K562 (cell line): ENCODE results near the gene INPP5E. TPM values are rescaled to one million over a fixed set of nuclear protein-coding genes. Genes with fewer than 3 reads are reported as not detected.

ENCODE experiments used
- ATAC-seq: fragments of 200-7000 bp; cut with Tn5 transposase; 3 replicates; pipeline ENCODE4 v1.9.1; 2020; ENCODE audit warnings: moderate library complexity
- BruUV-seq: library from RNA; stranded (reverse); fragments of 400-500 nt; replicated peaks from 2 replicates; lab custom pipeline; 2021; lab: Mats Ljungman, UMichigan
- CTCF ChIA-PET: fragments of 300-600 bp; formaldehyde crosslinking; extraction: SDS; loops from one replicate; lab custom pipeline; 2021; ENCODE audit warnings: low intra/inter-chr PET ratio; lab: Yijun Ruan, JAX
- POLR2A ChIA-PET: fragments of 300-600, 350-650 bp; sonication (Branson Sonifier 250); formaldehyde crosslinking; extraction: SDS; loops from one replicate; lab custom pipeline; 2021; ENCODE audit warnings: antibody characterized with exemption, inconsistent platforms; lab: Yijun Ruan, JAX
- DNase-seq, 4 experiments: peaks; one replicate each; pipeline versions ENCODE4 v3.0.0 to v3.0.0-alpha.2; 2011 to 2018; ENCODE audit warnings: low spot score in 3 of 4, mixed read lengths in 3 of 4; ENCODE audit errors: extremely low read depth in 1 of 4
- FAIRE-seq: peaks from 2 replicates; lab custom pipeline; 2011; peaks lifted over from hg19 to GRCh38; lab: Jason Lieb, UNC
- H2AFZ ChIP-seq: 2 replicates; pipeline ENCODE4 v1.6.0; 2011; ENCODE audit warnings: low read depth, low read length, control low read depth, inconsistent platforms
- H3K27ac ChIP-seq: fragments of 200-600 bp; 3 replicates; pipeline ENCODE4 v1.8.0; 2011; ENCODE audit warnings: low read depth, mild to moderate bottlenecking, control low read depth, inconsistent platforms, low read length, moderate library complexity, mixed read lengths; ENCODE audit errors: extremely low read depth
- H3K27me3 ChIP-seq, 2 experiments: fragments of 300-600 bp in 1 of 2; 2 replicates in 1 of 2; 3 replicates in 1 of 2; pipeline versions ENCODE4 v1.6.0 to v1.8.0; 2011; ENCODE audit warnings: inconsistent platforms in 2 of 2, low read length in 2 of 2, mild to moderate bottlenecking in 1 of 2, mixed read lengths in 1 of 2, moderate library complexity in 1 of 2; ENCODE audit not compliant: control insufficient read depth in 2 of 2, insufficient read depth in 2 of 2
- H3K36me3 ChIP-seq: fragments of 300-600 bp; 3 replicates; pipeline ENCODE4 v1.8.0; 2011; ENCODE audit warnings: mild to moderate bottlenecking, low read length, inconsistent platforms; ENCODE audit not compliant: control insufficient read depth, insufficient read depth
- H3K4me1 ChIP-seq, 2 experiments: fragments of 200-600 bp in 1 of 2; replicated peaks in 1 of 2; 2 replicates in 1 of 2; 3 replicates in 1 of 2; pipeline versions ENCODE4 v1.5.1 to v1.8.0; 2011; ENCODE audit warnings: inconsistent platforms in 2 of 2, low read length in 2 of 2, mild to moderate bottlenecking in 1 of 2, mixed read lengths in 1 of 2, moderate library complexity in 1 of 2; ENCODE audit not compliant: control insufficient read depth in 2 of 2, insufficient read depth in 2 of 2
- H3K4me2 ChIP-seq: 2 replicates; pipeline ENCODE4 v1.6.1; 2011; ENCODE audit warnings: low read length, control low read depth, inconsistent platforms, mixed read lengths; ENCODE audit not compliant: insufficient read depth
- H3K4me3 ChIP-seq: fragments of 200-600 bp; sonication (generic), shearing (Covaris generic); 2 replicates; pipeline ENCODE4 v1.5.1; 2016; ENCODE audit warnings: control low read depth, inconsistent platforms
- H3K79me2 ChIP-seq: fragments of 200-600 bp; 3 replicates; pipeline ENCODE4 v1.8.0; 2011; ENCODE audit warnings: low read length, inconsistent platforms; ENCODE audit not compliant: control insufficient read depth, insufficient read depth
- H3K9ac ChIP-seq, 2 experiments: 2 replicates each; pipeline versions ENCODE4 v1.6.0 to v1.6.1; 2011; ENCODE audit warnings: low read depth in 2 of 2, low read length in 2 of 2, control low read depth in 1 of 2, inconsistent platforms in 1 of 2, mild to moderate bottlenecking in 1 of 2, mixed read lengths in 1 of 2; ENCODE audit not compliant: insufficient read depth in 1 of 2
- H3K9me1 ChIP-seq: one replicate; pipeline ENCODE4 v1.6.0; 2011; ENCODE audit warnings: inconsistent platforms, mild to moderate bottlenecking, low read length, moderate library complexity; ENCODE audit not compliant: control insufficient read depth, insufficient read depth
- H3K9me3 ChIP-seq: replicated peaks from 2 replicates; pipeline ENCODE4 v1.5.1; 2011; ENCODE audit warnings: low read depth, low read length, inconsistent platforms; ENCODE audit not compliant: control insufficient read depth, insufficient read depth
- H4K20me1 ChIP-seq: replicated peaks from 2 replicates; pipeline ENCODE4 v1.6.1; 2011; ENCODE audit warnings: low read length, inconsistent platforms, mixed read lengths; ENCODE audit not compliant: control insufficient read depth, insufficient read depth
- CAMTA2 ChIP-seq: fragments of 250-450 bp; sonication (Bioruptor Pico); conservative IDR thresholded peaks from 2 replicates; pipeline ENCODE4 v1.5.1; 2022
- CBX8 ChIP-seq: fragments of 200-600 bp; sonication (generic); IDR thresholded peaks from 2 replicates; pipeline ENCODE4 v1.6.1; 2012; ENCODE audit warnings: borderline replicate concordance, mixed run types, low read depth, mild to moderate bottlenecking, moderate library complexity, mixed read lengths, low read length, control low read depth, inconsistent platforms; ENCODE audit not compliant: poor library complexity, severe bottlenecking; ENCODE audit errors: extremely low read depth
- CHCHD3 ChIP-seq: fragments of 250-450 bp; sonication (Bioruptor Pico); IDR thresholded peaks from 2 replicates; pipeline ENCODE4 v2.1.2; 2022; ENCODE audit warnings: mild to moderate bottlenecking
- COPS2 ChIP-seq: fragments of 450-650 bp; conservative IDR thresholded peaks from 2 replicates; pipeline ENCODE4 v1.6.1; 2016; ENCODE audit warnings: mild to moderate bottlenecking, moderate library complexity
- GTF2E2 ChIP-seq: fragments of 200-800 bp; sonication (Bioruptor generic); IDR thresholded peaks from 2 replicates; pipeline ENCODE4 v1.6.1; 2016; ENCODE audit warnings: missing genetic modification characterization, missing compliant biosample characterization
- KHSRP ChIP-seq: fragments of 450-650 bp; IDR thresholded peaks from 2 replicates; pipeline ENCODE4 v1.6.1; 2017
- KLF10 ChIP-seq: fragments of 250-450 bp; sonication (Bioruptor Pico); IDR thresholded peaks from 2 replicates; pipeline ENCODE4 v1.6.1; 2021; ENCODE audit warnings: matching md5 sums
- ZNF212 ChIP-seq: fragments of 450-650 bp; formaldehyde crosslinking; IDR thresholded peaks from 2 replicates; pipeline ENCODE4 v1.4.0; 2020; ENCODE audit warnings: mild to moderate bottlenecking
- WGBS: fragments of 100-300 bp; shearing (Covaris generic); methylation state at CpG from one replicate; pipeline ENCODE4 v1.1.6; 2016; ENCODE audit warnings: low coverage, mixed read lengths; ENCODE audit not compliant: insufficient coverage; ENCODE audit errors: missing lambda C conversion rate; 5-methylcytosine and 5-hydroxymethylcytosine counted together
- in situ Hi-C: fragments of 300-500 bp; cut with MboI; formaldehyde crosslinking; loops from 4 replicates; pipeline ENCODE4 v1.15.0; 2018; ENCODE audit warnings: inconsistent platforms, mixed read lengths
- intact Hi-C: fragments of 100-400 bp; cut with micrococcal nuclease; formaldehyde crosslinking; loops from 2 replicates; pipeline ENCODE4 v1.14.2; 2022
- polyA plus RNA-seq, 8 experiments: library from polyadenylated mRNA; depleted of rRNA in 4 of 8; stranded (reverse) in 5 of 8; unstranded in 3 of 8; fragments of >200 nt; fragmentation: Nextera tagmentation in 2 of 8; fragmentation: Illumina TruSeq in 1 of 8; extraction: Ambion mirVana in 2 of 8; extraction: Trizol in 1 of 8; gene quantifications; 2 replicates each; pipeline versions ENCODE4 v1.2.1 to v1.2.3, GENCODE V29; 2011 to 2014; ENCODE audit warnings: inconsistent platforms in 1 of 8, missing spikeins in 1 of 8
- total RNA-seq, 7 experiments: library from RNA; depleted of rRNA in 6 of 7; stranded (reverse); fragments of >200 nt in 6 of 7; fragmentation: Illumina TruSeq in 2 of 7; extraction: Trizol in 2 of 7; gene quantifications; 2 replicates each; pipeline versions ENCODE4 v1.2.1 to v1.2.3, GENCODE V29; 2011 to 2021; ENCODE audit warnings: low replicate concordance in 1 of 7
- TF ChIP-seq, protein P1 (sequence below), 2 experiments: fragments of 450-650 bp; conservative IDR thresholded peaks; 2 replicates each; pipeline ENCODE4 v1.6.1; 2017; ENCODE audit warnings: mild to moderate bottlenecking in 2 of 2, moderate library complexity in 2 of 2
- TF ChIP-seq, protein P2 (sequence below), 2 experiments: fragments of 450-650 bp in 1 of 2; sonication (generic) in 1 of 2; formaldehyde crosslinking in 1 of 2; IDR thresholded peaks; 2 replicates each; pipeline versions ENCODE4 v1.7.1 to v1.9.0; 2016 to 2022; ENCODE audit warnings: inconsistent platforms in 1 of 2, mild to moderate bottlenecking in 1 of 2, missing genetic modification reagents in 1 of 2

INPP5E gene
- total and polyA plus RNA-seq, 9 of the 15 experiments (the other 6 are each of a cell fraction or from before 2014, with no cell fraction given), result 0.38 to 17.4 (median 4.9) TPM

DNA sequence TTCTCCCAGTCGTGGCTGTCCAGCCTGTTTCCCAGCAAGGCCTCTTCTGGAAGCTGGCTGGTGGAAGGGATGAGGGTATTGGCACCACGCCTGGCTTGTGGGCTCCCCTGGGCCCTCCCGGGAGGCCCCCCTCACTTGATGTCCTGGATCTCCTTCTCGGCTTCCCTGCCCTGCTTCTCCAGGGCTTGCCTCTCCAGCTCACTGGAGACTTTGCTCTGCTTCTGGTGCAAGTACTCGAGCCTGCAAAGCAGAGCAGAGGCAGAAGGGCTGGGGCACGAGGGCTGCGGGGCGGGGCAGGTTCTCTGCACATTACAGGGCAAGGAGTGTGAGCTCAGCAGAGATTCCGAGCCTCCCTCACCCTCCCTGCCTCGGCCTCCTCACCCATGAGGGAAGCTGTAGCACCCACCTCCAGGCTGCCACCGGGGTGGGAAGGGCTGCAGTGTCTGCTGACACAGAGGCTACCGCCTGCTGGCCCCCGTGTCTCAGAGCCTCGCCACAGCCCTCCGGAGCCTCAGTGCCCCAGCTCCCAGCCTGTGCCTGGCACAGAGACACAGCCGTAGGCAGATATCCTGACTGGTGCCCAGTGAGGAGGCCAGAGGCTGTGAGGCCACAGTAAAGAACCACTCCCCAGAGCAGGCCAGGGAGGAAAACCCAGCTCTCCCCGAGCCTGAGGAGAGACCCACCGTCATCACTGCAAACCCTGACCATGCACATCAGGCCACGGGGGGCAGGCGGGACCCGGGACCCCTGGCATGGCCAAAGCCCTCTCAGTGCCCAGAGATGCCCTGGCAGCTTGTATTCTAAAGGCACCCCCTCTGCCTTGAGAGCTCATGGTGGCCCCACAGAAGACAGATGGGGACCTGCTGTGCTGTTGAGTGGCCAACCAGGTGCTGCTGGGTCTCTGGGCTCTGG lies 46.9 kb downstream of the INPP5E start:
- Histone ChIP-seq H2AFZ (no peak overlapping the region), H3K9me1 (no peaks in the 10 kb centered on the region), H3K4me3 (no peak overlapping the region), H3K27me3 (no peaks in the 10 kb centered on the region), H3K4me1 (peaks cover 0 to 20% of the 10 kb centered on the region in 2 experiments; a peak in 2 of 5 replicates), H3K36me3 (peaks cover 94% of the 10 kb centered on the region), H4K20me1 (no peaks in the 10 kb centered on the region), H3K79me2 (peaks cover 2% of the 10 kb centered on the region; the same call in 2 of the 3 replicates), H3K4me2 (no peak overlapping the region), H3K27ac (no peak overlapping the region), H3K9ac (peak overlapping the region in 1 of 2 experiments; percentile 13; a peak in 1 of 4 replicates), H3K9me3 (no peaks in the 10 kb centered on the region)
- DNase-seq, result no peak
- no peak for FAIRE-seq
- no TSS peak for BruUV-seq
- 94% methylated on average over 13 of the region's 21 CpGs for WGBS
- POLR2A ChIA-PET, result interaction anchor here (3.3 kb wide), 1 partner anchor 17 kb away, joined by 8 read pairs; the partner anchor contains the start of genes ENTR1 and PMPCA
- in situ Hi-C loops (no loop called here), intact Hi-C loops (no loop called here)
- ATAC-seq, result no peak
- CTCF ChIA-PET, result no interaction called here
- no peak for TF ChIP-seq COPS2
- TF ChIP-seq CAMTA2 (CRISPR knock-in tag), result no peak
- no peak for TF ChIP-seq ZNF212 (CRISPR knock-in tag)
- no peak for TF ChIP-seq GTF2E2 (tag)
- TF ChIP-seq CBX8, result no peak
- TF ChIP-seq, protein P1, sequence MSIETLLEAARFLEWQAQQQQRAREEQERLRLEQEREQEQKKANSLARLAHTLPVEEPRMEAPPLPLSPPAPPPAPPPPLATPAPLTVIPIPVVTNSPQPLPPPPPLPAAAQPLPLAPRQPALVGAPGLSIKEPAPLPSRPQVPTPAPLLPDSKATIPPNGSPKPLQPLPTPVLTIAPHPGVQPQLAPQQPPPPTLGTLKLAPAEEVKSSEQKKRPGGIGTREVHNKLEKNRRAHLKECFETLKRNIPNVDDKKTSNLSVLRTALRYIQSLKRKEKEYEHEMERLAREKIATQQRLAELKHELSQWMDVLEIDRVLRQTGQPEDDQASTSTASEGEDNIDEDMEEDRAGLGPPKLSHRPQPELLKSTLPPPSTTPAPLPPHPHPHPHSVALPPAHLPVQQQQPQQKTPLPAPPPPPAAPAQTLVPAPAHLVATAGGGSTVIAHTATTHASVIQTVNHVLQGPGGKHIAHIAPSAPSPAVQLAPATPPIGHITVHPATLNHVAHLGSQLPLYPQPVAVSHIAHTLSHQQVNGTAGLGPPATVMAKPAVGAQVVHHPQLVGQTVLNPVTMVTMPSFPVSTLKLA (conservative IDR thresholded peaks at IDR 0.05), result no peak
- no peak for TF ChIP-seq CHCHD3 (CRISPR knock-in tag)
- TF ChIP-seq KLF10 (CRISPR knock-in tag), result no peak
- TF ChIP-seq KHSRP, result no peak
- TF ChIP-seq, protein P2, sequence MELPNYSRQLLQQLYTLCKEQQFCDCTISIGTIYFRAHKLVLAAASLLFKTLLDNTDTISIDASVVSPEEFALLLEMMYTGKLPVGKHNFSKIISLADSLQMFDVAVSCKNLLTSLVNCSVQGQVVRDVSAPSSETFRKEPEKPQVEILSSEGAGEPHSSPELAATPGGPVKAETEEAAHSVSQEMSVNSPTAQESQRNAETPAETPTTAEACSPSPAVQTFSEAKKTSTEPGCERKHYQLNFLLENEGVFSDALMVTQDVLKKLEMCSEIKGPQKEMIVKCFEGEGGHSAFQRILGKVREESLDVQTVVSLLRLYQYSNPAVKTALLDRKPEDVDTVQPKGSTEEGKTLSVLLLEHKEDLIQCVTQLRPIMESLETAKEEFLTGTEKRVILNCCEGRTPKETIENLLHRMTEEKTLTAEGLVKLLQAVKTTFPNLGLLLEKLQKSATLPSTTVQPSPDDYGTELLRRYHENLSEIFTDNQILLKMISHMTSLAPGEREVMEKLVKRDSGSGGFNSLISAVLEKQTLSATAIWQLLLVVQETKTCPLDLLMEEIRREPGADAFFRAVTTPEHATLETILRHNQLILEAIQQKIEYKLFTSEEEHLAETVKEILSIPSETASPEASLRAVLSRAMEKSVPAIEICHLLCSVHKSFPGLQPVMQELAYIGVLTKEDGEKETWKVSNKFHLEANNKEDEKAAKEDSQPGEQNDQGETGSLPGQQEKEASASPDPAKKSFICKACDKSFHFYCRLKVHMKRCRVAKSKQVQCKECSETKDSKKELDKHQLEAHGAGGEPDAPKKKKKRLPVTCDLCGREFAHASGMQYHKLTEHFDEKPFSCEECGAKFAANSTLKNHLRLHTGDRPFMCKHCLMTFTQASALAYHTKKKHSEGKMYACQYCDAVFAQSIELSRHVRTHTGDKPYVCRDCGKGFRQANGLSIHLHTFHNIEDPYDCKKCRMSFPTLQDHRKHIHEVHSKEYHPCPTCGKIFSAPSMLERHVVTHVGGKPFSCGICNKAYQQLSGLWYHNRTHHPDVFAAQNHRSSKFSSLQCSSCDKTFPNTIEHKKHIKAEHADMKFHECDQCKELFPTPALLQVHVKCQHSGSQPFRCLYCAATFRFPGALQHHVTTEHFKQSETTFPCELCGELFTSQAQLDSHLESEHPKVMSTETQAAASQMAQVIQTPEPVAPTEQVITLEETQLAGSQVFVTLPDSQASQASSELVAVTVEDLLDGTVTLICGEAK (IDR thresholded peaks at IDR 0.05), result no peak
- TF ChIP-seq, protein P2 (CRISPR knock-in tag; IDR thresholded peaks at IDR 0.05), result no peak
